Mesendoderm (in vitro differentiated cells): ENCODE measurements around the gene RPL22L1.
"Not testable (repeated sequence)": the region's sequence is repeated elsewhere in the genome, so short reads cannot be mapped to it uniquely, and the experiment has no call there.

Experiments used
- DNase-seq: peaks from one replicate; pipeline ENCODE4 v3.0.0; 2013
- H2AK5ac ChIP-seq: 2 replicates; pipeline ENCODE4 v1.6.1; 2013; ENCODE audit warnings: low read length, inconsistent platforms
- H2BK120ac ChIP-seq: 2 replicates; pipeline ENCODE4 v1.6.1; 2013; ENCODE audit warnings: low read depth, mild to moderate bottlenecking, low read length, moderate library complexity, mixed read lengths
- H2BK15ac ChIP-seq: replicated peaks from 2 replicates; pipeline ENCODE4 v1.6.1; 2013; ENCODE audit warnings: low read depth, mild to moderate bottlenecking, moderate library complexity
- H2BK5ac ChIP-seq: 2 replicates; pipeline ENCODE4 v1.6.1; 2013; ENCODE audit warnings: low read length, inconsistent platforms
- H3K18ac ChIP-seq: 2 replicates; pipeline ENCODE4 v1.6.1; 2013; ENCODE audit warnings: mild to moderate bottlenecking, low read length, mixed read lengths
- H3K23ac ChIP-seq: one replicate; pipeline ENCODE4 v1.6.1; 2013; ENCODE audit warnings: low read length
- H3K27ac ChIP-seq: 2 replicates; pipeline ENCODE4 v1.5.1; 2013; ENCODE audit warnings: low read depth, mild to moderate bottlenecking, inconsistent platforms, low read length, moderate library complexity
- H3K27me3 ChIP-seq: 2 replicates; pipeline ENCODE4 v1.6.1; 2013; ENCODE audit warnings: low read length, control low read depth, mild to moderate bottlenecking, inconsistent platforms; ENCODE audit not compliant: insufficient read depth, poor library complexity
- H3K36me3 ChIP-seq: 2 replicates; pipeline ENCODE4 v1.6.1; 2013; ENCODE audit warnings: low read length, inconsistent platforms; ENCODE audit not compliant: control insufficient read depth, insufficient read depth
- H3K4ac ChIP-seq: one replicate; pipeline ENCODE4 v1.6.1; 2013; ENCODE audit warnings: low read depth, mild to moderate bottlenecking, low read length, moderate library complexity
- H3K4me1 ChIP-seq: 2 replicates; pipeline ENCODE4 v1.6.1; 2013; ENCODE audit warnings: low read depth, low read length, inconsistent platforms; ENCODE audit not compliant: control insufficient read depth
- H3K4me2 ChIP-seq: 2 replicates; pipeline ENCODE4 v1.6.1; 2013; ENCODE audit warnings: low read length
- H3K4me3 ChIP-seq: 2 replicates; pipeline ENCODE4 v1.5.1; 2013; ENCODE audit warnings: mild to moderate bottlenecking, low read length
- H3K56ac ChIP-seq: one replicate; pipeline ENCODE4 v1.6.1; 2013; ENCODE audit warnings: low read length
- H3K79me1 ChIP-seq: 2 replicates; pipeline ENCODE4 v1.6.1; 2013; ENCODE audit warnings: low read length, inconsistent platforms
- H3K79me2 ChIP-seq: 2 replicates; pipeline ENCODE4 v1.6.1; 2013; ENCODE audit warnings: mild to moderate bottlenecking, low read length; ENCODE audit not compliant: control insufficient read depth, insufficient read depth
- H3K9ac ChIP-seq: 2 replicates; pipeline ENCODE4 v1.6.1; 2013; ENCODE audit warnings: low read length, inconsistent platforms
- H4K5ac ChIP-seq: one replicate; pipeline ENCODE4 v1.6.1; 2013; ENCODE audit warnings: low read length
- H4K8ac ChIP-seq: one replicate; pipeline ENCODE4 v1.6.1; 2013; ENCODE audit warnings: low read depth, mild to moderate bottlenecking, control low read depth, low read length, moderate library complexity
- WGBS: extraction: QIAGEN DNeasy Blood & Tissue Kit; methylation state at CpG from one replicate; pipeline ENCODE4 v1.1.7; 2013; ENCODE audit warnings: low lambda C conversion rate, missing lambda C conversion rate; ENCODE audit not compliant: insufficient coverage; ENCODE audit errors: extremely low coverage; 5-methylcytosine and 5-hydroxymethylcytosine counted together

The RPL22L1 gene

GRCh38 chr3:170835336-170835735 lies 34.7 kb downstream of the RPL22L1 start:
- no peak overlapping the region for H3K4ac ChIP-seq
- H3K4me2 ChIP-seq: no peak overlapping the region
- no peak overlapping the region for H2BK5ac ChIP-seq
- H2AK5ac ChIP-seq: no peak overlapping the region
- DNase-seq: peak; percentile 13
- no peak overlapping the region for H3K27ac ChIP-seq
- H3K4me1 ChIP-seq: peaks cover 3% of the 10 kb centered on the region
- H3K4me3 ChIP-seq: no peak overlapping the region
- H3K23ac ChIP-seq: no peak overlapping the region
- no peak overlapping the region for H3K56ac ChIP-seq
- H2BK120ac ChIP-seq: no peak overlapping the region
- H3K9ac ChIP-seq: no peak overlapping the region
- no peaks in the 10 kb centered on the region for H3K79me2 ChIP-seq
- no peaks in the 10 kb centered on the region for H3K27me3 ChIP-seq
- no peak overlapping the region for H2BK15ac ChIP-seq
- H4K8ac ChIP-seq: no peak overlapping the region
- no peak overlapping the region for H3K18ac ChIP-seq
- H4K5ac ChIP-seq: no peak overlapping the region
- no CpG with 5 or more reads among the region's 3 CpGs for WGBS
- H3K36me3 ChIP-seq: no peaks in the 10 kb centered on the region
- no peaks in the 10 kb centered on the region for H3K79me1 ChIP-seq

- no peak overlapping the region for H3K18ac ChIP-seq
- no peak overlapping the region for H3K56ac ChIP-seq
- no peak overlapping the region for H4K8ac ChIP-seq
- H3K4me1 ChIP-seq: peaks cover 22% of the 10 kb centered on the region
- no peak overlapping the region for H2BK5ac ChIP-seq
- H2BK15ac ChIP-seq: no peak overlapping the region
- no peaks in the 10 kb centered on the region for H3K36me3 ChIP-seq
- no peak overlapping the region for H3K4ac ChIP-seq
- H3K9ac ChIP-seq: no peak overlapping the region
- no peaks in the 10 kb centered on the region for H3K79me2 ChIP-seq
- H3K4me2 ChIP-seq: no peak overlapping the region
- H2BK120ac ChIP-seq: no peak overlapping the region
- WGBS: no CpG with 5 or more reads among the region's 4 CpGs
- no peak overlapping the region for H3K4me3 ChIP-seq
- no peaks in the 10 kb centered on the region for H3K27me3 ChIP-seq
- no peak overlapping the region for H3K23ac ChIP-seq
- no peak overlapping the region for H3K27ac ChIP-seq
- no peak overlapping the region for H4K5ac ChIP-seq
- no peak overlapping the region for H2AK5ac ChIP-seq
- no peak for DNase-seq
- H3K79me1 ChIP-seq: no peaks in the 10 kb centered on the region
Measured at GRCh38 chr3:170830580-170830979, 39.4 kb downstream of the RPL22L1 start.

- Histone ChIP-seq H3K27ac (no peak overlapping the region), H4K8ac (no peak overlapping the region), H3K4me2 (no peak overlapping the region), H3K23ac (no peak overlapping the region), H3K9ac (peak overlapping the region; percentile 35), H2AK5ac (no peak overlapping the region), H3K79me2 (no peaks in the 10 kb centered on the region), H3K4me1 (peaks cover 18% of the 10 kb centered on the region), H2BK120ac (no peak overlapping the region), H4K5ac (no peak overlapping the region), H3K27me3 (no peaks in the 10 kb centered on the region), H3K18ac (peak overlapping the region; percentile 3), H2BK15ac (peak overlapping the region; percentile 92), H3K4ac (no peak overlapping the region), H3K36me3 (no peaks in the 10 kb centered on the region), H3K4me3 (no peak overlapping the region), H2BK5ac (no peak overlapping the region), H3K56ac (peak overlapping the region; percentile 75), H3K79me1 (no peaks in the 10 kb centered on the region)
- WGBS: no CpG with 5 or more reads among the region's 9 CpGs
- DNase-seq: peak; percentile 10
Measured at GRCh38 chr3:170829546-170830272, 40.3 kb downstream of the RPL22L1 start.

GRCh38 chr3:170826047-170826446 lies 43.9 kb downstream of the RPL22L1 start:
- no CpG with 5 or more reads among the region's 2 CpGs for WGBS
- H3K4me3 ChIP-seq: no peak overlapping the region

GRCh38 chr3:170823562-170823961 lies 46.4 kb downstream of the RPL22L1 start:
- H2BK120ac ChIP-seq: not testable (repeated sequence)
- no CpG with 5 or more reads among the region's 2 CpGs for WGBS

More at GRCh38 chr3:170826047-170826446, 43.9 kb downstream of the RPL22L1 start:
- peak overlapping the region; percentile 5 for H4K8ac ChIP-seq
- no peak overlapping the region for H2BK120ac ChIP-seq
- peak overlapping the region; percentile 8 for H2BK5ac ChIP-seq
- peaks cover 2% of the 10 kb centered on the region for H3K79me1 ChIP-seq
- no peaks in the 10 kb centered on the region for H3K27me3 ChIP-seq
- no peak overlapping the region for H4K5ac ChIP-seq
- H2BK15ac ChIP-seq: peak overlapping the region; percentile 3
- H3K27ac ChIP-seq: peak overlapping the region; percentile 66
- H2AK5ac ChIP-seq: no peak overlapping the region
- H3K23ac ChIP-seq: no peak overlapping the region
- no peak overlapping the region for H3K4ac ChIP-seq
- peaks cover 3% of the 10 kb centered on the region for H3K79me2 ChIP-seq
- H3K36me3 ChIP-seq: no peaks in the 10 kb centered on the region
- H3K56ac ChIP-seq: peak overlapping the region; percentile 34
- DNase-seq: peak; percentile 59
- peaks cover 18% of the 10 kb centered on the region for H3K4me1 ChIP-seq
- no peak overlapping the region for H3K9ac ChIP-seq
- no peak overlapping the region for H3K4me2 ChIP-seq
- H3K18ac ChIP-seq: peak overlapping the region; percentile 20

GRCh38 chr3:170818325-170818724 lies 51.7 kb downstream of the RPL22L1 start:
- H3K4me1 ChIP-seq: peaks cover 18% of the 10 kb centered on the region
- not testable (repeated sequence) for H4K5ac ChIP-seq, H3K9ac ChIP-seq, H3K79me2 ChIP-seq, H3K4me2 ChIP-seq, DNase-seq, H3K36me3 ChIP-seq, H3K27me3 ChIP-seq, H3K23ac ChIP-seq, H2BK120ac ChIP-seq, H2BK5ac ChIP-seq, H3K4ac ChIP-seq, H2AK5ac ChIP-seq, H2BK15ac ChIP-seq, H4K8ac ChIP-seq, H3K79me1 ChIP-seq, H3K4me3 ChIP-seq, H3K18ac ChIP-seq
- H3K27ac ChIP-seq: peak overlapping the region; percentile 73
- H3K56ac ChIP-seq: peak overlapping the region; percentile 70
- no CpG with 5 or more reads among the region's 1 CpG for WGBS

More at GRCh38 chr3:170823562-170823961, 46.4 kb downstream of the RPL22L1 start:
- not testable (repeated sequence) for H3K4me2 ChIP-seq, H3K23ac ChIP-seq, H2AK5ac ChIP-seq, H3K79me2 ChIP-seq, H3K27me3 ChIP-seq, H3K36me3 ChIP-seq, H3K4me1 ChIP-seq, H4K8ac ChIP-seq, H3K79me1 ChIP-seq, H2BK5ac ChIP-seq, H3K27ac ChIP-seq, H3K4me3 ChIP-seq, H3K4ac ChIP-seq, DNase-seq, H4K5ac ChIP-seq, H2BK15ac ChIP-seq, H3K9ac ChIP-seq
- Histone ChIP-seq H3K56ac (peak overlapping the region; percentile 62), H3K18ac (peak overlapping the region; percentile 83)
